IMR-90 (cell line): ENCODE measurements around the gene SELENOV. TPM values are rescaled to one million over a fixed set of nuclear protein-coding genes. Genes with fewer than 3 reads are reported as not detected.

ENCODE experiments used
- ATAC-seq: fragments of 200-7000 bp; cut with Tn5 transposase; 2 replicates; pipeline ENCODE4 v1.9.1; 2020; ENCODE audit warnings: low read depth, mild to moderate bottlenecking, moderate library complexity
- BruUV-seq: library from RNA; stranded (reverse); fragments of 400-500 nt; replicated peaks from 2 replicates; lab custom pipeline; 2021; lab: Mats Ljungman, UMichigan
- CTCF ChIA-PET: fragments of 300-600 bp; formaldehyde crosslinking; extraction: SDS; loops from one replicate; lab custom pipeline; 2021; ENCODE audit warnings: antibody characterized with exemption; lab: Yijun Ruan, JAX
- POLR2A ChIA-PET: fragments of 300-600 bp; sonication (Branson Sonifier 250); formaldehyde crosslinking; loops from one replicate; lab custom pipeline; 2022; ENCODE audit warnings: antibody characterized with exemption; ENCODE audit not compliant: unreplicated experiment; lab: Charles Lee
- DNase-seq: peaks from one replicate; pipeline ENCODE4 v3.0.0; 2013
- H2AFZ ChIP-seq: replicated peaks from 2 replicates; pipeline ENCODE3; 2013; ENCODE audit warnings: low read length, mild to moderate bottlenecking; ENCODE audit not compliant: poor library complexity
- H2AK5ac ChIP-seq: 2 replicates; pipeline ENCODE4 v1.6.1; 2013; ENCODE audit warnings: low read depth, low read length, inconsistent platforms
- H2AK9ac ChIP-seq: replicated peaks from 2 replicates; pipeline ENCODE3; 2013; ENCODE audit warnings: mild to moderate bottlenecking, low read depth, low read length, moderate library complexity; ENCODE audit not compliant: poor library complexity
- H2BK120ac ChIP-seq: 2 replicates; pipeline ENCODE4 v1.6.1; 2013; ENCODE audit warnings: low read depth, low read length, inconsistent platforms
- H2BK15ac ChIP-seq: 3 replicates; pipeline ENCODE4 v1.6.1; 2013; ENCODE audit warnings: low read depth, low read length, inconsistent platforms
- H2BK20ac ChIP-seq: 2 replicates; pipeline ENCODE4 v1.6.1; 2013; ENCODE audit warnings: low read depth, mild to moderate bottlenecking, inconsistent platforms, low read length, moderate library complexity
- H2BK5ac ChIP-seq: 2 replicates; pipeline ENCODE4 v1.6.1; 2013; ENCODE audit warnings: mild to moderate bottlenecking, low read depth, low read length, inconsistent platforms; ENCODE audit not compliant: poor library complexity, severe bottlenecking
- H3K14ac ChIP-seq: replicated peaks from 2 replicates; pipeline ENCODE4 v1.6.1; 2013; ENCODE audit warnings: low read depth, low read length, inconsistent platforms
- H3K18ac ChIP-seq: 2 replicates; pipeline ENCODE4 v1.6.1; 2013; ENCODE audit warnings: low read depth, low read length, control low read depth
- H3K23ac ChIP-seq: 2 replicates; pipeline ENCODE4 v1.6.1; 2013; ENCODE audit warnings: low read depth, low read length, inconsistent platforms
- H3K27ac ChIP-seq: 2 replicates; pipeline ENCODE4 v1.5.1; 2013; ENCODE audit warnings: mild to moderate bottlenecking, control low read depth, low read length; ENCODE audit not compliant: insufficient read depth
- H3K27me3 ChIP-seq: 2 replicates; pipeline ENCODE4 v1.6.1; 2013; ENCODE audit warnings: low read length; ENCODE audit not compliant: control insufficient read depth, insufficient read depth
- H3K36me3 ChIP-seq: 2 replicates; pipeline ENCODE4 v1.6.1; 2013; ENCODE audit warnings: low read length, mixed read lengths; ENCODE audit not compliant: control insufficient read depth, insufficient read depth
- H3K4ac ChIP-seq: 2 replicates; pipeline ENCODE4 v1.6.1; 2013; ENCODE audit warnings: low read depth, low read length, inconsistent platforms
- H3K4me1 ChIP-seq: 2 replicates; pipeline ENCODE4 v1.6.1; 2013; ENCODE audit warnings: low read length, mixed read lengths; ENCODE audit not compliant: control insufficient read depth, insufficient read depth
- H3K4me2 ChIP-seq: 2 replicates; pipeline ENCODE4 v1.6.1; 2013; ENCODE audit warnings: low read depth, mild to moderate bottlenecking, control low read depth, low read length, moderate library complexity
- H3K4me3 ChIP-seq: 2 replicates; pipeline ENCODE4 v1.5.1; 2013; ENCODE audit warnings: low read depth, mild to moderate bottlenecking, control low read depth, low read length, moderate library complexity; ENCODE audit not compliant: insufficient read depth
- H3K56ac ChIP-seq: 2 replicates; pipeline ENCODE4 v1.6.1; 2013; ENCODE audit warnings: low read length, inconsistent platforms; ENCODE audit not compliant: insufficient read depth; ENCODE audit errors: extremely low read depth
- H3K79me1 ChIP-seq, 2 experiments: 2 replicates each; pipeline ENCODE4 v1.6.1; 2013; ENCODE audit warnings: low read length in 2 of 2, inconsistent platforms in 1 of 2, low read depth in 1 of 2
- H3K9ac ChIP-seq: 2 replicates; pipeline ENCODE4 v1.6.1; 2013; ENCODE audit warnings: low read depth, low read length, control low read depth
- H3K9me1 ChIP-seq: 2 replicates; pipeline ENCODE4 v1.6.1; 2013; ENCODE audit warnings: low read length, inconsistent platforms; ENCODE audit not compliant: insufficient read depth
- H3K9me3 ChIP-seq: 2 replicates; pipeline ENCODE4 v1.6.1; 2013; ENCODE audit warnings: low read length; ENCODE audit not compliant: control insufficient read depth, insufficient read depth
- H4K20me1 ChIP-seq: 2 replicates; pipeline ENCODE4 v1.6.1; 2013; ENCODE audit warnings: low read length, inconsistent platforms; ENCODE audit not compliant: insufficient read depth
- H4K5ac ChIP-seq: 2 replicates; pipeline ENCODE4 v1.6.1; 2013; ENCODE audit warnings: mild to moderate bottlenecking, low read depth, low read length, control low read depth
- H4K8ac ChIP-seq, 2 experiments: 2 replicates each; pipeline ENCODE4 v1.6.1; 2013; ENCODE audit warnings: low read depth in 2 of 2, low read length in 2 of 2, control low read depth in 1 of 2, inconsistent platforms in 1 of 2
- H4K91ac ChIP-seq: 2 replicates; pipeline ENCODE4 v1.6.1; 2013; ENCODE audit warnings: low read depth, low read length, inconsistent platforms; ENCODE audit not compliant: insufficient read depth
- POLR2A ChIP-seq: IDR thresholded peaks from 2 replicates; pipeline ENCODE4 v1.6.1; 2012; ENCODE audit warnings: mild to moderate bottlenecking, low read depth, low read length
- RAD21 ChIP-seq: IDR thresholded peaks from 2 replicates; pipeline ENCODE4 v1.6.1; 2012; ENCODE audit warnings: low read length, improper control_type of control experiment
- RCOR1 ChIP-seq: IDR thresholded peaks from 2 replicates; pipeline ENCODE4 v1.6.1; 2012; ENCODE audit warnings: mild to moderate bottlenecking, low read length, improper control_type of control experiment; ENCODE audit not compliant: insufficient replicate concordance
- WGBS, 2 experiments: methylation state at CpG; one replicate each; pipeline versions ENCODE4 v1.1.5 to v1.1.7; 2013; ENCODE audit warnings: missing lambda C conversion rate in 2 of 2; ENCODE audit not compliant: insufficient read length in 1 of 2; ENCODE audit errors: extremely low coverage in 2 of 2; 5-methylcytosine and 5-hydroxymethylcytosine counted together
- dilution Hi-C: fragments of 300-500 bp; cut with HindIII; formaldehyde crosslinking; loops from one replicate; pipeline ENCODE4 v1.14.3; 2018; ENCODE audit warnings: low sequenced_read_pairs; ENCODE audit not compliant: unreplicated experiment
- in situ Hi-C: fragments of 300-500 bp; cut with MboI; formaldehyde crosslinking; loops from 3 replicates; pipeline ENCODE4 v1.14.3; 2019; ENCODE audit warnings: low sequenced_read_pairs, inconsistent platforms, mixed read lengths
- intact Hi-C: fragments of 100-400 bp; cut with micrococcal nuclease; formaldehyde crosslinking; loops from 2 replicates; pipeline ENCODE4 v1.10.0; 2022
- polyA plus RNA-seq, 3 experiments: library from polyadenylated mRNA; depleted of rRNA; stranded (reverse); fragments of >200 nt; gene quantifications; 2 replicates each; pipeline ENCODE4 v1.2.3, GENCODE V29; 2012; ENCODE audit warnings: low replicate concordance in 1 of 3
- total RNA-seq: library from RNA; depleted of rRNA; stranded (reverse); fragments of >200 nt; gene quantifications from 2 replicates; pipeline ENCODE4 v1.2.3, GENCODE V29; 2012

SELENOV gene
- total and polyA plus RNA-seq, 2 of the 4 experiments (the other 2 are of a cell fraction) = not detected

GRCh38 chr19:39554701-39555311 lies 39.9 kb downstream of the SELENOV start:
- intact Hi-C loops (loop anchor here (5.0 kb wide), 1 partner anchor 212 kb away; no protein-coding TSS in a partner anchor), in situ Hi-C loops (loop anchor here (10.0 kb wide), 1 partner anchor 120 kb away; no protein-coding TSS in a partner anchor), dilution Hi-C loops (no loop called here)
- Histone ChIP-seq H4K20me1 (no peaks in the 10 kb centered on the region), H2AK9ac (no peak overlapping the region), H3K4me3 (no peak overlapping the region), H3K4ac (no peak overlapping the region), H3K9me3 (no peaks in the 10 kb centered on the region), H2BK20ac (no peak overlapping the region), H3K14ac (no peak overlapping the region), H4K91ac (no peak overlapping the region), H2AK5ac (no peak overlapping the region), H3K27me3 (peaks cover 14% of the 10 kb centered on the region), H4K5ac (no peak overlapping the region), H4K8ac (no peak overlapping the region), H3K56ac (no peak overlapping the region), H2BK5ac (no peak overlapping the region), H3K27ac (no peak overlapping the region), H2BK15ac (no peak overlapping the region), H3K79me1 (no peaks in the 10 kb centered on the region), H3K4me1 (no peaks in the 10 kb centered on the region), H2AFZ (no peak overlapping the region), H3K23ac (no peak overlapping the region), H3K4me2 (no peak overlapping the region), H3K9me1 (no peaks in the 10 kb centered on the region), H2BK120ac (no peak overlapping the region), H3K9ac (no peak overlapping the region), H3K18ac (no peak overlapping the region), H3K36me3 (no peaks in the 10 kb centered on the region)
- DNase-seq = no peak
- 29% methylated on average over 2 of the region's 4 CpGs; no CpG with 5 or more reads in 1 of the 2 experiments for WGBS, 2 experiments
- ChIA-PET CTCF (no interaction called here), POLR2A (no interaction called here)
- ATAC-seq = no peak
- TF ChIP-seq RCOR1 (no peak), RAD21 (no peak), POLR2A (no peak)
- BruUV-seq = no TSS peak
